Astrocyte (in vitro differentiated cells and primary cell): ENCODE data around the gene EYA2.

Experiments used
- CTCF ChIP-seq: IDR thresholded peaks from 2 replicates; pipeline ENCODE4 v1.5.1; 2011; ENCODE audit warnings: low read depth, mild to moderate bottlenecking, inconsistent platforms, low read length, moderate library complexity; ENCODE audit not compliant: insufficient read depth
- EZH2 ChIP-seq: IDR thresholded peaks from 2 replicates; pipeline ENCODE4 v1.6.1; 2012; ENCODE audit warnings: mild to moderate bottlenecking, low read length, inconsistent platforms; ENCODE audit not compliant: insufficient read depth

GRCh38 chr20:46964618-46965455 lies 70.2 kb downstream of the EYA2 start:
- TF ChIP-seq EZH2, result no peak
- TF ChIP-seq CTCF, result no peak
